Measurements from ENCODE around the gene MTCH1. TPM values are rescaled to one million over a fixed set of nuclear protein-coding genes. Genes with fewer than 3 reads are reported as not detected.

MTCH1 gene
- total and polyA plus RNA-seq, 2 of the 4 experiments (the other 2 are of a cell fraction): 215 to 263 TPM

GRCh38 chr6:37025621-37026466, 39.8 kb upstream of the MTCH1 start:
- Histone ChIP-seq H3K27ac (ENCODE audit: insufficient read depth, low read length) (no peak overlapping the region), H3K4me3 (ENCODE audit: insufficient read depth, low read depth, low read length) (no peak overlapping the region), H3K9me3 (ENCODE audit: control insufficient read depth, insufficient read depth, low read length) (no peaks in the 10 kb centered on the region), H2BK120ac (ENCODE audit: low read depth, low read length) (no peak overlapping the region), H3K9ac (ENCODE audit: low read depth, low read length) (no peak overlapping the region), H3K14ac (replicated peaks; ENCODE audit: low read depth, low read length) (no peak overlapping the region), H3K79me1 (ENCODE audit: low read depth in 1 of 2, low read length in 2 of 2) (no peaks in the 10 kb centered on the region), H2BK20ac (ENCODE audit: low read depth, low read length) (no peak overlapping the region), H2AK9ac (replicated peaks; ENCODE audit: low read depth, low read length, poor library complexity) (no peak overlapping the region), H3K9me1 (ENCODE audit: insufficient read depth, low read length) (no peaks in the 10 kb centered on the region), H4K5ac (ENCODE audit: low read depth, low read length) (no peak overlapping the region), H2BK15ac (ENCODE audit: low read depth, low read length) (no peak overlapping the region), H3K4me1 (ENCODE audit: control insufficient read depth, insufficient read depth, low read length) (no peaks in the 10 kb centered on the region), H4K8ac (ENCODE audit: low read depth in 2 of 2, low read length in 2 of 2) (no peak overlapping the region), H2BK5ac (ENCODE audit: low read depth, low read length, poor library complexity, severe bottlenecking) (no peak overlapping the region), H3K18ac (ENCODE audit: low read depth, low read length) (no peak overlapping the region), H3K56ac (ENCODE audit: extremely low read depth, insufficient read depth, low read length) (no peak overlapping the region), H2AK5ac (ENCODE audit: low read depth, low read length) (no peak overlapping the region), H3K27me3 (ENCODE audit: control insufficient read depth, insufficient read depth, low read length) (no peaks in the 10 kb centered on the region), H3K36me3 (ENCODE audit: control insufficient read depth, insufficient read depth, low read length) (no peaks in the 10 kb centered on the region), H4K91ac (ENCODE audit: insufficient read depth, low read depth, low read length) (no peak overlapping the region), H3K23ac (ENCODE audit: low read depth, low read length) (no peak overlapping the region), H3K4ac (ENCODE audit: low read depth, low read length) (no peak overlapping the region), H3K4me2 (ENCODE audit: low read depth, low read length) (no peak overlapping the region), H2AFZ (replicated peaks; ENCODE audit: low read length, poor library complexity) (no peak overlapping the region), H4K20me1 (ENCODE audit: insufficient read depth, low read length) (no peaks in the 10 kb centered on the region)
- intact Hi-C loops (cut with micrococcal nuclease) (no loop called here), in situ Hi-C loops (cut with MboI; ENCODE audit: low sequenced_read_pairs) (no loop called here), dilution Hi-C loops (cut with HindIII; ENCODE audit: low sequenced_read_pairs, unreplicated experiment) (no loop called here)
- CTCF ChIA-PET: interaction anchor here (0.9 to 1.0 kb wide), 2 partner anchors 8 to 9 kb away, joined by 3 to 4 read pairs; no protein-coding TSS in a partner anchor
- BruUV-seq (replicated peaks): no TSS peak
- DNase-seq (no peak), ATAC-seq (ENCODE audit: low read depth) (no peak)
- TF ChIP-seq ELK1 (IDR thresholded peaks at IDR 0.05; ENCODE audit: borderline replicate concordance, low read depth, low read length) (no peak), MAZ (IDR thresholded peaks at IDR 0.05; ENCODE audit: borderline replicate concordance, low read depth, low read length) (no peak), SMC3 (IDR thresholded peaks at IDR 0.05; ENCODE audit: low read depth, low read length) (no peak), FOS (IDR thresholded peaks at IDR 0.05; ENCODE audit: low read depth, low read length) (no peak), RCOR1 (IDR thresholded peaks at IDR 0.05; ENCODE audit: insufficient replicate concordance, low read length) (no peak), RAD21 (IDR thresholded peaks at IDR 0.05; ENCODE audit: low read length) (no peak), BHLHE40 (IDR thresholded peaks at IDR 0.05; ENCODE audit: low read depth, low read length) (no peak)
- TF ChIP-seq, protein P1, sequence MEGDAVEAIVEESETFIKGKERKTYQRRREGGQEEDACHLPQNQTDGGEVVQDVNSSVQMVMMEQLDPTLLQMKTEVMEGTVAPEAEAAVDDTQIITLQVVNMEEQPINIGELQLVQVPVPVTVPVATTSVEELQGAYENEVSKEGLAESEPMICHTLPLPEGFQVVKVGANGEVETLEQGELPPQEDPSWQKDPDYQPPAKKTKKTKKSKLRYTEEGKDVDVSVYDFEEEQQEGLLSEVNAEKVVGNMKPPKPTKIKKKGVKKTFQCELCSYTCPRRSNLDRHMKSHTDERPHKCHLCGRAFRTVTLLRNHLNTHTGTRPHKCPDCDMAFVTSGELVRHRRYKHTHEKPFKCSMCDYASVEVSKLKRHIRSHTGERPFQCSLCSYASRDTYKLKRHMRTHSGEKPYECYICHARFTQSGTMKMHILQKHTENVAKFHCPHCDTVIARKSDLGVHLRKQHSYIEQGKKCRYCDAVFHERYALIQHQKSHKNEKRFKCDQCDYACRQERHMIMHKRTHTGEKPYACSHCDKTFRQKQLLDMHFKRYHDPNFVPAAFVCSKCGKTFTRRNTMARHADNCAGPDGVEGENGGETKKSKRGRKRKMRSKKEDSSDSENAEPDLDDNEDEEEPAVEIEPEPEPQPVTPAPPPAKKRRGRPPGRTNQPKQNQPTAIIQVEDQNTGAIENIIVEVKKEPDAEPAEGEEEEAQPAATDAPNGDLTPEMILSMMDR (conservative IDR thresholded peaks at IDR 0.05; ENCODE audit: low read depth, low read length): no peak
- TF ChIP-seq, protein P2, sequence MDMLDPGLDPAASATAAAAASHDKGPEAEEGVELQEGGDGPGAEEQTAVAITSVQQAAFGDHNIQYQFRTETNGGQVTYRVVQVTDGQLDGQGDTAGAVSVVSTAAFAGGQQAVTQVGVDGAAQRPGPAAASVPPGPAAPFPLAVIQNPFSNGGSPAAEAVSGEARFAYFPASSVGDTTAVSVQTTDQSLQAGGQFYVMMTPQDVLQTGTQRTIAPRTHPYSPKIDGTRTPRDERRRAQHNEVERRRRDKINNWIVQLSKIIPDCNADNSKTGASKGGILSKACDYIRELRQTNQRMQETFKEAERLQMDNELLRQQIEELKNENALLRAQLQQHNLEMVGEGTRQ (IDR thresholded peaks at IDR 0.05; ENCODE audit: low read depth, low read length): no peak
- POLR2A ChIA-PET (ENCODE audit: unreplicated experiment): interaction anchor here (0.5 kb wide), 1 partner anchor 186 kb away, joined by 3 read pairs; no protein-coding TSS in a partner anchor
- 85% methylated on average over 13 of the region's 24 CpGs; no CpG with 5 or more reads in 1 of the 2 experiments for whole genome bisulfite sequencing, 2 experiments (ENCODE audit: extremely low coverage in 2 of 2, insufficient read length in 1 of 2)

Data from IMR-90 (cell line).